Tibial nerve (tissue), 4 donors: Measurements from ENCODE around the gene STK38L. TPM values are rescaled to one million over a fixed set of nuclear protein-coding genes. Genes with fewer than 3 reads are reported as not detected.

Source experiments
- DNase-seq, 2 donors: peaks; one replicate each; pipeline ENCODE4 v3.0.0-alpha.2; 2019; ENCODE audit warnings: low spot score in 2 of 2
- H3K27ac ChIP-seq, 4 donors: fragments of 200-600 bp; sonication (generic) in 3 of 4; one replicate each; pipeline ENCODE4 v1.5.1; 2017 to 2019; ENCODE audit warnings: mild to moderate bottlenecking in 1 of 4
- H3K27me3 ChIP-seq, 2 donors: fragments of 200-600 bp; sonication (generic) in 1 of 2; one replicate each; pipeline versions ENCODE4 v1.5.1 to v1.6.0; 2017 to 2019
- H3K36me3 ChIP-seq, 3 donors: fragments of 200-600 bp; sonication (generic); one replicate each; pipeline ENCODE4 v1.5.1; 2018 to 2019
- H3K4me1 ChIP-seq, 4 donors: fragments of 200-600 bp; sonication (generic) in 3 of 4; one replicate each; pipeline ENCODE4 v1.5.1; 2017 to 2019
- H3K4me3 ChIP-seq, 4 donors: fragments of 200-600 bp; sonication (generic) in 3 of 4; one replicate each; pipeline ENCODE4 v1.5.1; 2017 to 2019; ENCODE audit warnings: mild to moderate bottlenecking in 1 of 4, moderate library complexity in 1 of 4
- H3K9me3 ChIP-seq, 4 donors: fragments of 200-600 bp; sonication (generic) in 3 of 4; one replicate each; pipeline ENCODE4 v1.5.1; 2017 to 2019
- CTCF ChIP-seq, 5 experiments: fragments of 200-600 bp in 3 of 5; fragments of 450-650 bp in 2 of 5; sonication (generic) in 3 of 5; IDR thresholded peaks; one replicate each; pipeline ENCODE4 v1.5.1; 2016 to 2019; ENCODE audit warnings: antibody characterized with exemption in 5 of 5, mild to moderate bottlenecking in 3 of 5, moderate library complexity in 2 of 5
- EP300 ChIP-seq, 2 donors: sonication (generic); formaldehyde crosslinking; IDR thresholded peaks; one replicate each; pipeline ENCODE4 v1.6.1; 2017; ENCODE audit warnings: antibody characterized with exemption in 2 of 2, mild to moderate bottlenecking in 1 of 2
- POLR2A ChIP-seq, 2 donors: fragments of 450-650 bp; IDR thresholded peaks; one replicate each; pipeline ENCODE4 v1.6.1; 2017; ENCODE audit warnings: antibody characterized with exemption in 2 of 2, mild to moderate bottlenecking in 2 of 2, moderate library complexity in 2 of 2
- WGBS, 2 donors: methylation state at CpG; one replicate each; pipeline ENCODE4 v1.1.5; 2018; 5-methylcytosine and 5-hydroxymethylcytosine counted together
- total RNA-seq, 4 donors: library from RNA; depleted of rRNA; stranded (reverse); fragments of >200 nt; gene quantifications; one replicate each; pipeline ENCODE4 v1.1.0, GENCODE V29; 2016

STK38L gene
- total RNA-seq, 4 donors from 2014 or later, result 30.6 to 51.6 (median 40.8) TPM

- WGBS, 2 donors, result 32 to 50% methylated on average over 1 of the region's 1 CpG
- Histone ChIP-seq H3K4me1 (peaks cover 0 to 31% (median 8%) of the 10 kb centered on the region in 4 donors), H3K4me3 (no peak overlapping the region)
Observed at GRCh38 chr12:27291862-27292261, 47.8 kb downstream of the STK38L start.

GRCh38 chr12:27292718-27293117, 48.6 kb downstream of the STK38L start:
- Histone ChIP-seq H3K27me3 (no peaks in the 10 kb centered on the region), H3K9me3 (no peaks in the 10 kb centered on the region), H3K4me3 (no peak overlapping the region), H3K36me3 (no peaks in the 10 kb centered on the region), H3K27ac (peak overlapping the region in 1 of 4 donors; percentile 49), H3K4me1 (peaks cover 0 to 31% (median 8%) of the 10 kb centered on the region in 4 donors)
- DNase-seq, result no peak
- TF ChIP-seq CTCF (IDR thresholded peaks at IDR 0.05) (no peak), EP300 (IDR thresholded peaks at IDR 0.05) (no peak), POLR2A (IDR thresholded peaks at IDR 0.05) (no peak)
- 88 to 94% methylated on average over 2 of the region's 2 CpGs for WGBS, 2 donors

More at GRCh38 chr12:27291862-27292261, 47.8 kb downstream of the STK38L start:
- Histone ChIP-seq H3K36me3 (no peaks in the 10 kb centered on the region), H3K9me3 (no peaks in the 10 kb centered on the region), H3K27me3 (no peaks in the 10 kb centered on the region), H3K27ac (no peak overlapping the region)
- no peak for DNase-seq
- no peak for TF ChIP-seq CTCF (IDR thresholded peaks at IDR 0.05)
- no peak for TF ChIP-seq POLR2A (IDR thresholded peaks at IDR 0.05)
- TF ChIP-seq EP300 (IDR thresholded peaks at IDR 0.05), result peak; percentile 36 to 40

GRCh38 chr12:27293463-27293862, 49.4 kb downstream of the STK38L start:
- peaks cover 0 to 31% (median 8%) of the 10 kb centered on the region in 4 donors for H3K4me1 ChIP-seq

GRCh38 chr12:27296674-27297073, 52.6 kb downstream of the STK38L start:
- Histone ChIP-seq H3K36me3 (peaks cover 0 to 21% (median 0%) of the 10 kb centered on the region in 3 donors), H3K9me3 (no peaks in the 10 kb centered on the region), H3K4me1 (peaks cover 0 to 28% (median 11%) of the 10 kb centered on the region in 4 donors), H3K27ac (no peak overlapping the region), H3K27me3 (no peaks in the 10 kb centered on the region), H3K4me3 (no peak overlapping the region)
- WGBS, 2 donors, result 79 to 85% methylated on average over 6 of the region's 6 CpGs
- DNase-seq, result no peak
- TF ChIP-seq EP300 (IDR thresholded peaks at IDR 0.05) (no peak), CTCF (IDR thresholded peaks at IDR 0.05) (no peak), POLR2A (IDR thresholded peaks at IDR 0.05) (no peak)

More at GRCh38 chr12:27293463-27293862, 49.4 kb downstream of the STK38L start:
- peaks cover 0 to 7% (median 0%) of the 10 kb centered on the region in 3 donors for H3K36me3 ChIP-seq
- H3K27ac ChIP-seq, result peak overlapping the region in 2 of 4 donors; percentile 49 to 64
- 40 to 47% methylated on average over 3 of the region's 3 CpGs for WGBS, 2 donors
- H3K4me3 ChIP-seq, result no peak overlapping the region
- TF ChIP-seq CTCF (IDR thresholded peaks at IDR 0.05) (no peak), EP300 (IDR thresholded peaks at IDR 0.05) (no peak), POLR2A (IDR thresholded peaks at IDR 0.05) (no peak)
- no peaks in the 10 kb centered on the region for H3K27me3 ChIP-seq
- H3K9me3 ChIP-seq, result no peaks in the 10 kb centered on the region
- no peak for DNase-seq

GRCh38 chr12:27297566-27297965, 53.5 kb downstream of the STK38L start:
- Histone ChIP-seq H3K27ac (no peak overlapping the region), H3K4me1 (peaks cover 0 to 21% (median 10%) of the 10 kb centered on the region in 4 donors), H3K36me3 (peaks cover 0 to 21% (median 0%) of the 10 kb centered on the region in 3 donors), H3K9me3 (no peaks in the 10 kb centered on the region), H3K4me3 (no peak overlapping the region), H3K27me3 (no peaks in the 10 kb centered on the region)
- 84 to 87% methylated on average over 4 of the region's 4 CpGs for WGBS, 2 donors
- TF ChIP-seq EP300 (IDR thresholded peaks at IDR 0.05) (no peak), POLR2A (IDR thresholded peaks at IDR 0.05) (no peak), CTCF (IDR thresholded peaks at IDR 0.05) (no peak)
- no peak for DNase-seq
